GM18873 (cell line): ENCODE measurements around the gene RIPOR2.

Source experiments
- ATAC-seq: cut with Tn5 transposase; IDR thresholded peaks from one replicate; pipeline ENCODE4 v1.9.1; 2021; ENCODE audit warnings: mild to moderate bottlenecking, moderate library complexity, moderate number of reproducible peaks; ENCODE audit not compliant: unreplicated experiment, low FRiP score

Gene RIPOR2

DNA sequence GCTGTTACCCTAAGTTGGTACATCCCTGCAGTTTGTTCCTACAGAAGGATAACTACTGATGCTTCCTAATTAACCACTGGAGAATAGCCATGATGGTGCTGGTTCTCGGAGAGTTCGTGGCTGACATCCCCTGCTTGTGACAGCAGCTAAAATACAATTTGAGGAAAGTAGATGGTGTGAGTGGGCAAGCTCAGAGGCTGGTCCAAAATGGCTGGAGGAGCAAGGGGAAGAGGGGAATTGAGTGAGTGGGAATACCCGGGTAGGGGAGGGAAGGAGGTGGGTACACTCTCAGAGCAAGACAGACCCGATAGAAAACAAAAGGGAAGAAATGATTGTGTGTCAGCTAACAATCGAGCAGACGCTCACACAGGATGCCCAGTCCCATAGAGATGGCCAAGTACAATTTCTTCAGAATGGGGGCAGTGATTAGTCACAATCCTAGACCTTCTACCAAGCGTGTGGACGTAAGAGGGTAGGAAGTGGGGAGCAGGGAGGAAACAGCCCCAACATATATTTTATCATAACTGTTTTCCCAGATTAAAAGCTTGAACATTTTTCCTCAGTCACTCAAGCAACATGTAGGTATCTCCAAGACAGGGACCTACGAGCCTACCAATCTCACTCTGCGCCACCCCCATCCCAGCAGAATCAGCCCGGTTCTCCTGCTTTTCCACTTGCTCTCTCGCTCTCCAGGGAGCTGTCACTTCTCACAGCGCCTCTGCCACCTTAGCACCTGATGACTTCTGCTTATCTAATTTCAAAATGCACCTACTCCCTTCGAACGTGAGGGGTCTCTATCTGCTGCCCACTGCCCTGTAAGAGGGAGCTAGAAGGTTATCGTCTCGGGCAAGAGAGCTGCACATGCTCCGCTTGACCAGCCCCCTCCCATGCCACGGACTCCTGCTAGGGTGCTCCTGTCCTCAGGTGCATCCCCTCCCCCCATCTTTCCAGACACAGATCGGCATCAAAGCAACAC lies 26.2 kb downstream of the RIPOR2 start:
- no peak for ATAC-seq

DNA sequence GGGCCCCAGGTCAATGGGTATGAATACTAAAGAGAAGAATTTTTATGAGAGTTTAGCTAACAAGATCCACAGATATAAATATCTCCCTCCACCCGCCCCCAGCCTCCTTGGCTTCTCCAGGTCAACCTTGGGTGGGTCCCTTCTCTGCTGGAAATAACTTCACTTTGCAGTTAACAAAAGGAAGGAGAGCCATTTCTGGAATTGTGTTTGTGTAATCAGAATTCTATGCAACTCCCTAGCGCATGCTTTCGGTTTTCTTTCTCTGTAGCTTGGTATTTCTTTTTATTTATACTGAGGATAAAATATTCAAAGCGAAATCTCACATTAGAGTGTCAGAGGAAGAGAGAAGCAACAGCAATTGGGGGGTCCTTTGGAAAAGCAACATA lies 27.1 kb downstream of the RIPOR2 start:
- ATAC-seq: no peak

DNA sequence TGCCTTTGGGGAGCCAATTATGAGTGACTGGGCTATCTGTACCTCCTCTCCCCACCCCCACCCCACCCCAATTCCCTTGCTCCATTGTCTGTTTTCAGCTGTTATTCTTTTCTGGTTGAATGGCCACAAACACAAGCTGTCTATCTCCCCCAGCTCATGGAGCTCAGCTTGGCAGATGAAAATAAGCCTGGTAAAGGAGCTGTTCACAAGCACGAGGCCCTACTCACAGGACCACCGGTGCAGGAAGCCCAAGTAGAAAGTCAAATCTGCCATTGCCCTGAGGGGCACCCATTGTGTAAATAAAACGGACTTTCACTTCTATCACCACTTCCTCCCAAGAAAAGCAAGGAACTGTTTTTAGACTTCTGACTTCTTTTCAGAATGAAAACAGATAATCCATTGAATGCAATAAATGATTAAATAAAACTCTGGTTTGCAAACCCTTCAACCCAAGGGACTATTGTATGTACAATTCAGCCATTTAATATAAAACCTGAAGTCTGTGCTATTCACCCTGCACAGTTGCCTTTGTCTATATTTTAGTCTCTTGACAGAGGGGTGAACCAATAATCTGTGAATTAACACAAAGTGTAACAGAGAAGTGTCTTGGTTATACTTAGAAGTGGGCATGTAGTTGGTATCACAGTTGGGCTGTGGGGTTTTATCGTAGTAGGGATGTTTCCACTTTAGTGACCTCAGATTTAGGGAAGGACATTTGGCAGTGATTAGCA lies 27.7 kb downstream of the RIPOR2 start:
- ATAC-seq: no peak

DNA sequence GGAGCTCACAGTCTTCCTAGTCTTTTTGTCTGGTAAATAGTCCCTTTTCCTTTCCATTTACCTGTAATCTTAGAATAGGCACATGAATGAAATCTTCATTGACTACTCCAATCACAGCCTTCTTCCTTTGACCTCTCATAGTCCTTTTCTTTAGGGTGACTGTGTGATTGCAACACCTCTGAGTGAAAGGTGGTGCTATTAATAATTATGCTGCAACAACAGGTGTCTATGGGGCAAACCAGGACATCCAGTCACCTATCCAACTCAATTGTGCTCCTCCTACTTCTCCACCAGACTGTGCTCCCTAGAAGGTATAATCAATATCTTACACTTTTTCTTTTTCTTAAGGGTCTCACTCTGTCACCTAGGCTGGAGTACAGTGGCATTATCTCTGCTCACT lies 29.4 kb downstream of the RIPOR2 start:
- no peak for ATAC-seq

DNA sequence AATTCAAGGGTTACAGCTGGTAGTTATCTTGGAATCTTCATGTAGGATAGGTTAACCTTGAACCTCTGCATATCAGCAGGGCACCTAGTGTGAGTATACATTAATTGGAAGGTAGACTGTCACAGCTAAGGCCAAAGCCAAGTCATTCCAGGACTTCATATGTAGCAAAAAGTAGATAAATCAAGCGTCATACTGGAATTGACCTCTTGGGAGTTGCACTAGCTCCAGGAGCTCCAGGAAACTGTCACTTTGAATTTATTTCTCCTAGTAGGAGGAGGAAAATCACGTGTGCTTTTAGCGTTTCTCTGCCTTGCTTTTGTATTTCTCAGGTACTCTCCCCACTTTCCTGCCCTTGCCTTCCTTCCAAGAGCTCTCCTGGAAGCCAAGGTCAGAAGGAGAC lies 30.3 kb downstream of the RIPOR2 start:
- ATAC-seq: no peak

DNA sequence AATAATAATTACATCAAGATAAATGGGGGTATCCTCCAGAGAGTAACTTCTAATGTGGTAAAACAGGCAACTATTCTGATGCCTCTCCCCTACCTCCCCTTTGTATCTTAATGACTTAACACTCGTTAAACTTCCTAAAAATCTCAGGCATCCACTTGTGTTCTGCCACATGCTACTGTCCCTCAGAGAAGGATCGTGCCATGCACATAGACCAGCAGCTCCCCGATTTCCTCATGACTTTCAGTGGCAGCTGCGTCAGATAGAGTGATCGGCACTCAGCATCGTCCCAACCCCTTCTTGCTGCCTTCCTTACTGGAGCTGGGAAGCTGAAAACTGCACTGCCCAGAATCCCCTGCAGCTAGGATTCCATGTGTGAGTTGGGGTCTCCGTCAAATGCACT lies 32.1 kb downstream of the RIPOR2 start:
- ATAC-seq: no peak

DNA sequence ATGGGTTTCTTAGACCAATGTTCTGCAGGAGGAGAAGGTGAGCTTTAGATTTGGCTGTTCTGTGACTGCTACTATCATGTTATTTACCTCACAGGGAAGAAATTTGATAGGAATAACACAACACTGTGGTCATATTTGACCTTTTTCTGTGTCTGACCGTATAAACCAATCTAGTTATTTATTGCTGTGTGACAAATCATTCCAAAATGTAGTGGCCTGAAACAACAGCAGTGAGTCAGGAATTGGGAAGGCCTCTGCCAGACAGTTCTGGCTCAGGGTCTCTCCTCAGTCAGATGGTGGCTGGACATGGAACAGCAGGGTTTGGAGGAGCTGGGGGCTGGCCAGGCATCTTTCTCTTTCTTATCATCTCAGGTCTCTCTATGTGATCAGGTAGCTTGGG lies 33.0 kb downstream of the RIPOR2 start:
- ATAC-seq: no peak

DNA sequence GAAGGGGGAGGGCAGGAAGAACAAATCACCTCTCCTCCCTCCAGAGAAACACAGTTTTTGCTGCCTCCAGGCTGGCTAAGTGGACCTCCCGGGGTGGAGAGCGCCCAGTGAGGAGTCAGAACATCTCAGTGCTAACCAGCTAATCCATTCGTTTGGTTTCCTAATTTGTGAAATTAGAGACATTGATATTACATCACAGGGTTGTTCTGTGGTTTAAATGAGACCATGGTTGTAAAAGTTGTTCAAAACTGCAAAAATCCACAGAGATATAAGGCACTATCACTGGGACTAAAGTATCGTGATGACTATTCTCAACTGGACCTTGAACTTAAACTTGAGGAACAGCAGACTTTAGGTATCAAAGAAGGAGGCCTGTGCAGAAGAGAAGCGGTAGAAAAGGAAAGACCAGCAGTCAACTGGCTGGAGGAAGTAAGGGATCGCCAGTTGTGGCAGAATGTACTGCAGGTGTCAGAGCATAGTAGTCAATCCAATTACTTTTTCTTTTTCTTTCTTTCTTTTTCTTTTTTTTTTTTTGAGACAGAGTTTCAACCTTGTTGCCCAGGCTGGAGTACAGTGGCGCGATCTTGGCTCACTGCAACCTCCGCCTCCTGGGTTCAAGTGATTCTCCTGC lies 33.9 kb downstream of the RIPOR2 start:
- ATAC-seq: no peak

DNA sequence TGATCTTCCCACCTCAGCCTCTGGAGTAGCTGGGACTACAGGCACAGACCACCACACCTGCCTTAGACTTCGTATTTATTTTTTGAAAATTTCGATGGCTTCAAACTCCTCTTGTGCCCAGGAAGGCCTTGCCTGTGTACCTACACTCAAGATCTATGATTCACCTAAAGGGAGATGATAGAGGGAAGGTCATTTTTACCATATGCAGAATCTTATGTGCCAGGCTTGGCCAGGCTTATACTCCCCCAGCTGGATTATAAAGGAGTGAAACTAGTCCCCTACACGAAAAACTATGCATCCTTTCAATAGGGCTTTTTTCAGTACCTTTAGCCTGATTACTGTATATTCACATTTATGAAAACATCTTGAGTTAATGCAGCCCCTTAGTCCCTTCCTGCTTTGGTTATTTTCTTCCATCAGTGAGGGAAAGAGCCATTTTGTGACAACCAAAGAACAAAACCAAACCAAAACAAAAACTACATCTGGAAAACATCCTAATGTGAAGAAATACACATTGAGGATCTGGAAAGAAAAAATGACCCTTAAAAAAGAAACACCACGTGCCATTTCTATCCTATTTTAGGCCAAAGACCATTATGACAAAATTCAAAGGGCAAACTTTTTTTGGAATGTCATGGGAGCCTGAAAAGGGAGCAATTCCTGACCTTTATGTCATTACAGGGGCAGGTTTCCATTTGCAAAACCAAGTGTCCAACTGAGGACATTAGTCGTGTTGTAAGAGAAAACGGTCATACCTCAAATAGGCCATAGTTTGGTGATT lies 34.7 kb downstream of the RIPOR2 start:
- no peak for ATAC-seq

DNA sequence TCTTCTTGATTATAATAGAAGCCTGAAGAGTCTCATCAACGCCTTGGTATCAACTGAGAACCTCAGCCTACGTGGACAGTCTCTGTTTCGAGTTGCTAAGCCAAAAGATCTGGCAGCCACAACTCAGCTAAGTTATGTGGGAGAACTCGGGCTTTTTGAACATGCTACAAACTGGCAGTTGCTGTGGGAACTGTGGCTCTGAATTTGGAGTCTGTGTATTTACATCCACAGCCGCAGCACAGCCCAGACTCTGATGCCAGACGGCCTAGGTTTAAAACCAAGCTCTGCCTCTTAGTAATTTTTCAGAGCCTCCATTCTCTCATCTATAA lies 35.8 kb downstream of the RIPOR2 start:
- ATAC-seq: no peak

DNA sequence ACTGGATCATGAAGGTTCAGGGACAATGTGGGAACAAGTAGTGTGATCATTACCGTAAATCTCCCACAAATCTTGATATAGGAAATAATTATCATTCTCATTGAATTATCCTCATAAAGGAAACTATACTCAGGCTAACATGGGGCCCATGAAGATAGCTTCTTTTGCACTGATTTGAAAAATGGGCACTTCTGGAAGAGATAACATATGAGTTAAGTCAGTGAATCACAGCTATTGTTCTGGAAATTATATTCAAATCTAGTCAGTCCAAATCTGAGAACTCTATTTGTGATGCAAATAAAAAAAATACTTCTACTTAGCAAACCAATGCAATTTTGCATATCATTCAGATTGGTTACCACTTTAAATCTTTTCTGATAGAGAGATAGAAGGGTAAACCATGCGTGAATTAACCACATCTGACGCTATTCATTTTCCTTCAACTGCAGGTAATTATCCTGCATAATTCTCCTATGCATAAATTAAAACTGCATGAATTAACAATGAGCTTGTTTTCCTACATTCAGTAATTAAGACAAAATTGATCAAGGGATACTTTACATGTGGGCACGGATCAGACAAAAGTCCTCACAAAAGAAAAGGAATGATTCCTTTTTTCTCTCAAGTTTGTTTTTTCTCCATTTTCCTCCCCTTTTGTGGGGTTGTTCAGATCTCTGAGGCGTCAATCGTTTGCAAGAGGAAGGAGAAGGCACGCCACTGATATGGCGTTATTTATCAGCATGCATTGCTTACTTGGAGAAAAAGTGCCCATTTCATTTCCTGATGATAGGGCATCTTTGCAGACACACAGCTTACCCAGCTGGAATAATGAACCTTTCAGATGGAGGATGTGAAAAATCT lies 36.4 kb downstream of the RIPOR2 start:
- ATAC-seq: no peak

DNA sequence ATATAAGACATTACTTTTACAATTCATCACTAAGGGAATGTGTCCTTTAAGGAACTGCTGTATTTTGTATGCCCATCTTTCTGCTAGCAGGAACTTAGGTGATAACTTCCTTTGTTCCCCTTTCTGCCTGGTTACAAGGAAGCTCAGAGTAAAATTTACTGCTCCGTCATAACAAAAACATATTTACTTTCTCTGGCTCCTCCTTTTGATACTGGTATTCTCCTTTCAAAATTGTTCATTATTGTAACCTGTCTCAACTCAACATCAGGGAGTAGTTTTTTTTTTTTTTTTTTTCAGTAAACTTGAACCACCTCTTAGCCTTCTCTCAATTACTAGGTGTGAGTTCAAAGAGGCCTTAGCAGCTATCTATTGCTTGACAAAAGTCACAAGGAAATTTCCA lies 37.1 kb downstream of the RIPOR2 start:
- no peak for ATAC-seq

DNA sequence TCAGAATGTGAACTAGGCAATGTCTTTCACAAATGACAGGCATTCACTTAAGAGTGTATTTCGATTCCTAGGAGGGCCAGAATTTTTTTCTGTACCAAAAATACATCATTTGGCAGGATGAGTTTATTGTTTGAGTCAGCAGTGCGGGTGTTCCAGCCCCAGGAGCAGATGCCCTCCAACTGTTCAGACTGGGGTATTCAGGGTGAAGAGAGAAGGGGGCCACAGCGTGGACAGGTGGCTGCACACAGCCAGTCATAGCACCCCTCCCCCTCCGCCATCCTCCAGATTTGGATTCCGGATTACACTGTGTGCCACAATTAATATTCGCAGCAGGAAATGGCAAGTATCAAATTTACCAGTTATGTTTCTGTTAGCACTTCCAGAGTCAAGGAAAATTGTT lies 38.6 kb downstream of the RIPOR2 start:
- no peak for ATAC-seq

DNA sequence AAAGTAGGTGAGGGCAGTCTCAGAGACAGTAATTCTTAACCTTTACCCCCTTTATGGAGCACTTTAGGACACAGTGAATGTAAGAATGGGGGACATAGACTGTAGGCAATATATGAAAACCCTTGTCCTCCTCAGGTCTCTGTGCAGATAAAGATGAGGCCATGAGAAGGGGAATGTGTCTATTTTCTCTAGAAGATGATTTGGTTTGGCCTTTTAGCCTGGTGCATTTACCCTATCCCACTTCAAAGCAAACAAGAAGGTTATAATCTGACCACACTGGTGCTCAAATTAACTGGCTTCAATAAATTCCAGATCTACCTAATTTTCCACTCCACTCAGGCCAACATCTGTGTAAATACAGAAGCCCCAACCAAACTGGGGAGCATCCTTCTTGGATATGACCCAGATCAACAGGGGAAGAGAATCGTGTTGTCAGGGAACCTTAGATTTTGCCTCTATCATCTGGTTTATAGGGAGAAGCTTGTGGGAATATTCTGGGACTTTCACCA lies 42.4 kb downstream of the RIPOR2 start:
- no peak for ATAC-seq

DNA sequence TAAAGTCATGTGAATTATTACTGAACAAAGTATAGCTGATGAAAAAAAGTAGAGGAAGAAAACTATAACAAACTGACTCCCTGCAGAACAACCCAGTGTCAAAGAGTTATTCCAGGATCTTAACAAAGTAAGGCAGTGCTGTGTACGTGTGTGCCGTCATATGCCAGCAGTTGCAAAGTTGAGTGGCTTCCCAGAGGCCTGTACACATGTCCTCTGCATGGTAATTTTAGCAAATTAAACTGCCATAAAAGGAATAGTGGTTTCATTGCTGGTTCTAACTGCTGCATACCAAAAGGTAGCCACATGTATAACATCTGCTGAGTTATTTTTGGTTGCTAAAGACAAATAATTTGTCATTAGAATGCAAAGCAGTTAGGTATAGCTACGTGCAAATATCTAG lies 44.8 kb downstream of the RIPOR2 start:
- ATAC-seq: no peak

DNA sequence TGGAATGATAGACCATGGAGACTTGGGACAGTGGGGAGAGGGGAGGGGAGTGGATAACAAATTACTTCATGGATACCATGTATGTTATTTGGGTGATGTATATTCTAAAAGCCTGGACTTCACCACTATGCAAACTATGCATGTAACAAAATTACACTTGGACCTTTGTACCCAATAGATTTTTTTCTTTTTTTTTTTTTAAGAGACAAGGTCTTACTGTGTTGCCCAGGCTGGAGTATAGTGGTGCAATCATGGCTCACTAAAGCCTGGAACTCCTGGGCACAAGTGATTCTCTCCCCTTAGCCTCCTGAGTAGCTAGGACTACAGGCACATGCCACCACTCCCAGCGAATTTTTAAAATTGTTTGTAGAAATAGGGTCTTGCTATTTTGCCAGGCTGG lies 45.3 kb downstream of the RIPOR2 start:
- ATAC-seq: no peak

DNA sequence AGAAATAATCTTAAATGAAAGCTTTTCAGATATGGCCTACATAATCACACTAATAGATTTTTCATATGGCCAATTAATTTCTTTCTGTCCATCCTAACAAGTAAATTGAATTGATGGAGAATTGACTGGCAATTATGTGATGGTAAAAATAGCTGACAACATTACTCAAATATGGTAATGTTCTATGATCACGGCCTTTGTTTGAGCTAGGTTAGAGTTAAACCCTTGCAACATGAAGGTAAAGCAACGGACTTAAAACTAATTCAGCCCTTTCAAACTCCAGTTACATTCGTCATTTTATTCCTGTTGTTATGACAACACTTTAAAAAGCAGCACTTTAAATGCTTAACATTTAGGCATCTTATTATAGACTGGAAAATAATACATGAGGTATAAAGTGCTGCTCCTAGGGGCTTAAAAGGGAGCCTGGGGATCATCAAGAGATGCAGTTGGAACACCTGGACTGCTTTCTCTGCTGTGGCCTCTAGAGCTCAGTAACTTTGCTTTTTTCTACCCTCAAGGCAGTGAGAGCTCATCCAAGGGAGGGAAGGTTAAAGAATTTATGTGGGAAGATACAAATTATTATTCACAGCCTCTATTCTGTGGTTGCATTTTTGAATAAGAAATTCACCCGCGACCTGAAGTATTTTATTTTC lies 46.9 kb downstream of the RIPOR2 start:
- ATAC-seq: no peak

DNA sequence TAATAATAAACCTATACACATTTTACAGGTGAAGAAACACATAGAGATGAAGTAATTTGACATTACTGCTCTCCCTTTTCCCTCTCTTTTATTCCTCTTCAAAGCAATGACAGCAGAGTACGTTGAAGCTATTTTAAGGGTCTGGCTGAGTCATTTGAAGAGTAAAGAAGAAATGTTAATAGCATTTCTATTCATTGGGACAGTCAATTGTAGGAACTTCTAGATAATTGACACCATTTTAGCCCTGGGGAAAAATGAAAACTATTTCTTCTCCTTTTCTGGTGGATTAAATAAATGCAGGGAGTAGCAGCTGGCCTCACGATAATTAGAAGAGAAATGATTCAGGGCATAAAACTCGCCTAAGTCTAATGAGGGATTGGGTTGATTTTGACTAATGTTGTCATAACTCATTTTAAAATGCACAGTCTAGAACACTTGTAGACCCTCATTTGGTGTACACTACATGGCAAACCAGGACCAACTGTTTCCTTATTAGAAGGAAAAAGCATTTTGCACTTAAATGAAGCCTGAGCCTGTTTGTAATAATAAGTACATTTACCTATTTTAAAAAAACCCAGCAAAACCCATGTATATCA lies 48.1 kb downstream of the RIPOR2 start:
- no peak for ATAC-seq

DNA sequence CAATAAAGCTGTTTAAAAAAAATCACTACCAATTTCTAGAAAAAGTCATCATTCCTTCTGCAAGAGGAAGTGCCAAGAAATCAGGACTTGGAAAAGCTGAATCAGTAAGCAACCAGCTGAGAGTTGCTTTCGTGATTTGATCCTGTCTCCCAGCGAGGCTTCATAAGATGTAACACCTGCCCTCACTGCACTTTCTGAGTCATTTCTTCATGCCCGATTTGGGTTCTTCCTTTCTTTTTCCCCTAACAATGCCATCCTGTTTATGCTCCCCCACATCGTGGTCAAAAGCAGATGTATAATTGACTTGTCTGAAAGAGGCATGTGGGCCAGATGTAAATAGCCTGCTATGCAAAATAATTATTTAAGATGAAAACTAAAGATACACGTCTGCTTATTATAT lies 52.1 kb downstream of the RIPOR2 start:
- peak; percentile 85 for ATAC-seq
